NCI-H510A (cell line): Measurements from ENCODE around the gene CEP350.
"Not testable (repeated sequence)": the region's sequence is repeated elsewhere in the genome, so short reads cannot be mapped to it uniquely, and the experiment has no call there.

Experiments
- DNase-seq: peaks from one replicate; lab custom pipeline; 2025; lab: John Stamatoyannopoulos, UW

CEP350 gene

GRCh38 chr1:180130651-180131050 lies 176.0 kb downstream of the CEP350 start:
- DNase-seq: no peak

DNA sequence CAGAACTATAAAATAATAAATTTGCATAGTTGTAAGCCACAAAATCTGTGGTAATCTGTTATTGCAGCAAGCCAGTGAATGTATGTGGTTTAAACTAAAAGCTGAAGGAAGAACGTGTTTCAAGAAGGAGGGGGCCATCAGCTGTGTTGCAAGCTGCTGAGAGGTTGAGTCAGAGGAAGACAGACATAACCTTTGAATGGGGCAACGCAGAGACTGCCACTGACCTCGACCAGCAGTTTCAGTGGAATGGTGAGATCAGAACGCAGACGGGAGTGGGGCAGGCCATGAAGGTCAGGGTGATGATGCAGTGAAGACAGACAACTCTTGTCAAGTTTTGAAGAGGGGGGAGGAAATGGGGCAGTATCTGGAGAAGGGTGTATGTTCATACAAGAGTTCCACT lies 176.9 kb downstream of the CEP350 start:
- DNase-seq: no peak

DNA sequence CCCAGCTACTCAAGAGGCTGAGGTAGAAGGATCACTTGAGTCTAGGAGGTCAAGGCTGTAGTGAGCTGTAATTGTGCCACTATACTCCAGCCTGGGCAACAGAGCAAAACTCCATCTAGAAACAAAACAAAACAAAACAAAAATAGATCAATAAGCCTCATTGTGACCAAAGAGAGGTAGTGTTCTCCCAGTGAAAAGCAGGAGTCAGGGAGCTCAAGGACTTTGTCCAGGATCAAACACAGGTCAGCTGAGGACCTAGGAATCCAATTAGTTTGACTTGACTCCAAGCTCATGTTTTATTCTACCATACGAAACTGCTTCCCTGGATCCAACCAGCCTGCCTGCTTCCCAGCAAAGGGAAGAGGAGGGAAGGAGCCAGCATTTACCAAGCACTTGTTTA lies 178.6 kb downstream of the CEP350 start:
- no peak for DNase-seq

DNA sequence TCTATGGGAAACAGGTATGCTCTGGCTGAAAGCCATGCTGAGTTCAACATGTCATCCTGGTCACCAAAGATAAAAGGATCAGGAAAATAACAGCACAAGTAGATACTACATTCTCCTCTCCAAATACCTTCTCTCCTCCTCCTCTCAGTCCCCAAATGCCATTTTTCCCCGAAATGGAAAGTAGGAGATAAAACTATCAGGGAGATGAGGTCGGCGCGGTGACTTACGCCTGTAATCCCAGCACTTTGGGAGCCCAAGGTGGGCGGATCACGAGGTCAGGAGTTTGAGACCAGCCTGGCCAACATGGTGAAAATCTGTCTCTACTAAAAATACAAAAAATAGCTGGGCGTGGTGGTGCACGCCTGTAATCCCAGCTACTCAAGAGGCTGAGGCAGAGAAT lies 179.1 kb downstream of the CEP350 start:
- not testable (repeated sequence) for DNase-seq

- no peak for DNase-seq
These were observed 180.9 kb downstream of the CEP350 start for GRCh38 chr1:180135535-180135934.

GRCh38 chr1:180136331-180136967 lies 181.8 kb downstream of the CEP350 start:
- no peak for DNase-seq

GRCh38 chr1:180136968-180137356 lies 182.4 kb downstream of the CEP350 start:
- DNase-seq: no peak

GRCh38 chr1:180137776-180138175 lies 183.2 kb downstream of the CEP350 start:
- no peak for DNase-seq

- no peak for DNase-seq
These were observed 186.8 kb downstream of the CEP350 start for GRCh38 chr1:180141381-180141934.

DNA sequence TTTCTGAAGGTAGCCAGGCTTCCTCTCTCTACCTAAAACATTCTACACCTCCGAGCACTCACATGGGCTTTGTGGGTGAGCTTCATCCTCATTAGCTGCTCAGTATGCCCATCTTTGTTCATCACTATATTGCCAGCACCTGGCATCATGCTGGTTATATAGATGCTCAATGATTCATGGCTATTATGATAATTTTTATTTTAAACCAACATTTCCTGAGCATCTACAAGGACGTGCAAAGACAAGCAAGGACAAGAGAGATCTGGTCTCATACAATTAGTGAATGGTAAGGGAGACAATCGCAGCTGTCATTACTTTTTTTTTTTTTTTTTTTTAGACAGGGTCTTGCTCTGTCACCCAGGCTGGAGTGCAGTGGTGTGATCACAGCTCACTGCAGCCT lies 188.7 kb downstream of the CEP350 start:
- no peak for DNase-seq

DNA sequence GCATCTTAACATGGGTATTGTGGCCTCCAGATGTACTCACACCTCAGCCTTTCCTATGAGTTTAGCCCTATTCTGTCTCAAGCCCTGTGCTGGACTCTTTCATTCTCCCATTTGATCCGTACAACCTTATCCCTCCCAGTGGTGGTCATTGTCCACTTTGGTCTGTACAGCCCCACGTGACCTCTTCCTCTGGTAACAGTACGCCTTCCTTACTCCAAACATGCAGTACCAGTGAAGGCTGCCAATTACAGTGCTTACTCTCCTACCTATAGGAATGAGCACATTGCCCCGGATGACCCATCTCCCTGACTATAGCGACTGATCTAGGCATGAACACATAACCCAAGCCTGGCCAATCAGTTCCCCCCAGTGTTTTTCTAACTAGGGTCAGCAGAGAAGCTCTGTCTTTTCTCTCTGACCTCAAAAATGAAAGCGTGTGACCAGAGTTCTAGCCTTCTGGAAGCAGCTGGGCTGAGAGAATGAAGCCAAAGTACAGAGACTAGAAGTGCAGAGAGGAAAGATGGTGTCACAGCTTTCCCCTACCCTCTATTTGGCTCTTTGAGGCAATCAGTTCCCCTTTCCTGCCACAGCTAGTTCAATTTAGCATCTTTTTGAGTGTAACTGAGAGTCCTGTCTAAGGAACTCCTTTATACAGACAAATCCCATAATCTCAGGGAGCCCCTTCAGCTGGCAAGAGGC lies 190.2 kb downstream of the CEP350 start:
- DNase-seq: no peak

DNA sequence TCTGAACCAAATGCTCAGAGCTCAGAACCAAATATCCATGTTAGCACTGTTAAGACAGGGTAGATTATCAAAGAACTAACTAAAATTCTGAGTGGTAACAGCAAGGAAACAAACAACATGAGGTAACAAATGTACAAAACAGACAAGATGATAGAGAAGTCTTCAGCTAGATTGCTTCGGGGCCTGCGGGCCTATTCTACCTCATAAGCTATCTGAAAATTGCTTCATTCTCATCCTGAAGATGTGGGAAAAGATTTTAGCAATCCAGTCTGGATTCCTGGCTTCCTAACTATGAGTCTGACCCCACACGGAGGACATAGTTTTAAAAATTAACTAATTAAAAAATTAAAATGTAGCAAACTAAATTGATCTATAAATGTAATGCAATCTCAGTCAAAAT lies 190.8 kb downstream of the CEP350 start:
- DNase-seq: no peak

GRCh38 chr1:180150982-180151381 lies 196.4 kb downstream of the CEP350 start:
- no peak for DNase-seq

DNA sequence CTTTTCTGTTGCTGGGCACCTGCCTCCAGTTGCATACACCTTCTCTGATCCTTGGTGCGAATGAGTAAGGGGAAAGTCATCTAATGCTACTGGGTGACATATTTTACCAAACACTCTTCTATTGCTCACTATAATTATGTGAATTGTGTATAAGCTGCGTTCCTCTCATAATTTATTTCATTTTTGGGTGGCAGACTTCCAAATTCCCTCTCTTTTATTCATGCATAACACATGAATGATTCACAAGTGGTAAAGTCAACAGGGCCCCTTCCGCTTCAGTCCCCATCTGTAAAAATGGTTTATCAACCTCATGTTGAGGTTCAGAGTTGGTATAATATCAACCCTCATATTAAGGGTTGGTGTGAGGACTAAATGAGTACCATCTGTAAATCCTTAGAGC lies 196.9 kb downstream of the CEP350 start:
- DNase-seq: no peak

- DNase-seq: no peak
These were observed 198.0 kb downstream of the CEP350 start for GRCh38 chr1:180152588-180152987.

GRCh38 chr1:180153032-180153431 lies 198.4 kb downstream of the CEP350 start:
- DNase-seq: no peak

DNA sequence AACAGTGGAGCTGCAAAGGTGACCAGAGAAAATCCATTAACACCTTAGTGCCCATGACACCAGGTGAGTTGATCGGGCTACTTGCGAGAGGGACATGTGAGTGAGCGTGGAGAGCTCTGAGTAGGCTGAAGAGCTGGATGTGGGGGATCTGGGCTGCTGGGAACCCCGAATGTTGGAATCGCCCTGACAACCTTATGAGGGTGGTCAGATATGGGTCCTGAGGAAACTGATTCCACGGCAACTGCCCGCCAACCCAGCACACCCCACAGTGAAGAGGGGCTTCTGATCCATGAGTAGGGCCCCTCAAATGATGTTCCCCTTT lies 199.4 kb downstream of the CEP350 start:
- DNase-seq: no peak

DNA sequence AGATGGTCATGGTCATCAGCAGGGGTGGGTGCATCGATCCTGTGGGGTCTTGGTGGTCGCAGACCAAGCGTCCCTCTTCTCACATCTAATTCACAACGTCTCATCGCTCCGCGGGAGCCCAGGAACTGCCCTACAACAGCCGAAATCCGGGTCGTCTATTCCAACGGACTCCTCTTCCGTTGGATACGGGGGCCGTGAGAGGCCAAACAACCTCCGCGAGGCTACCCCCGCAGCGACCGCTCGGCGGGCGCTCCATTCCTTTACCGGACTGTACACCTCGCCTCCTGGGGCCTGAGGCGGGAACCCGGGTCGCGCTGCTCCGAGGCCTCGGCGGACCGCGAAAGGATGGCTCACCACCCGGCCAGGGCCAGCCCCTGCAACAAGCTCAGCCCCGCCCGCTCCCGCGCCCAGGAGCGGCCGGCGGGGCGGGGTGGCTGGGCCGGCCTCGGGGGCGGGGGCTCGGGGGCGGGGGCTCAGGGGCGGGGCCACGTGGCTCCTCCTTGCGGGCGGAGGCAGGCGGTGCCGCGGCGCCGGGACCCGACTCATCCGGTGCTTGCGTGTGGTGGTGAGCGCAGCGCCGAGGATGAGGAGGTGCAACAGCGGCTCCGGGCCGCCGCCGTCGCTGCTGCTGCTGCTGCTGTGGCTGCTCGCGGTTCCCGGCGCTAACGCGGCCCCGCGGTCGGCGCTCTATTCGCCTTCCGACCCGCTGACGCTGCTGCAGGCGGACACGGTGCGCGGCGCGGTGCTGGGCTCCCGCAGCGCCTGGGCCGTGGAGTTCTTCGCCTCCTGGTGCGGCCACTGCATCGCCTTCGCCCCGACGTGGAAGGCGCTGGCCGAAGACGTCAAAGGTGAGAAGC lies 199.9 kb downstream of the CEP350 start, which contains the start of gene QSOX1:
Gene QSOX1, plus strand, starts transcription at position 545 of the 857 bp plus-strand sequence. Its CDS starts 39 bp downstream, at position 584.
- peak; percentile 79 for DNase-seq

DNA sequence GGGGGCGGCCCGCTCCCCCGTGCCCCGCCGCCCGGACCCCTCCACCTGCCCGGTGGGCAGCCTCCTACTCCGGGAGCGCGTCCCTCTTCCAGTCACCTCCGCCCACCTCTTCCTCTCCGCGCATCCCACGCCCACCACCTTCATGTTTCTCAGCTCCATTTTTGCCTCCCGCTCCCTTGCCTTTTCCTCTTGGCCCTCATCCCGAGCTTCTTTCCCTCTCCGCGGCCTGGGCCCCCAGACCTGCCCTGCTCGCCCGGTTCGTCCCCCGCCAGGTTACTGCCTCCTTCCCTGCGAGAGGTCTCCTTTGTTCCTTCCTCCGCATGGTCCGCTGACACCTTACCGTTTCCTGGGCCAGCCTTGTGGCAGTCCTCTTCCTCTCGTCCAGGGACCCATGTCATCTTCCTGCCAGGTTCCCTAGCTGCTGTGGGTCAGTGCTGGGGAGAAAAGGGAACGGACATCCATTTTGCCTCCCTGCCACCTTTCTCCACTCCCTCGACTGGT lies 200.6 kb downstream of the CEP350 start:
- DNase-seq: no peak

- no peak for DNase-seq
These were observed 201.6 kb downstream of the CEP350 start for GRCh38 chr1:180156201-180156600.

GRCh38 chr1:180156631-180157091 lies 202.1 kb downstream of the CEP350 start:
- no peak for DNase-seq

GRCh38 chr1:180157108-180157507 lies 202.5 kb downstream of the CEP350 start:
- DNase-seq: no peak
